A549 (cell line): ENCODE data around the gene OPRL1.

ENCODE experiments used
- CEBPB ChIP-seq, 2 experiments: fragments of >200 bp in 1 of 2; sonication (Bioruptor Twin) in 1 of 2; formaldehyde crosslinking in 1 of 2; IDR thresholded peaks; 2 replicates each; pipeline ENCODE4 v1.6.1; 2012 to 2016
- CTCF ChIP-seq: fragments of >200 bp; sonication (Bioruptor Twin); formaldehyde crosslinking; IDR thresholded peaks from 3 replicates; pipeline ENCODE4 v1.5.1; 2016
- EP300 ChIP-seq, 2 experiments: fragments of >200 bp; sonication (Bioruptor Twin); formaldehyde crosslinking; IDR thresholded peaks; 2 replicates in 1 of 2; 3 replicates in 1 of 2; pipeline ENCODE4 v1.6.1; 2016 to 2017
- MAZ ChIP-seq: fragments of 150-350 bp; IDR thresholded peaks from 2 replicates; pipeline ENCODE4 v1.6.1; 2014; ENCODE audit warnings: antibody characterized with exemption, low read depth, low read length, borderline replicate concordance
- PHF8 ChIP-seq: fragments of 200-600 bp; sonication (generic); IDR thresholded peaks from 2 replicates; pipeline ENCODE4 v1.6.1; 2016; ENCODE audit warnings: low read depth, mild to moderate bottlenecking, antibody characterized with exemption, moderate library complexity, borderline replicate concordance
- POLR2A ChIP-seq: IDR thresholded peaks from 2 replicates; pipeline ENCODE4 v1.6.1; 2012; ENCODE audit warnings: mild to moderate bottlenecking, low read length
- RFX5 ChIP-seq: fragments of 450-650 bp; IDR thresholded peaks from 2 replicates; pipeline ENCODE4 v1.7.1; 2014; ENCODE audit warnings: antibody characterized with exemption, mild to moderate bottlenecking, moderate library complexity
- SMC3 ChIP-seq: fragments of >200 bp; sonication (Bioruptor Twin); formaldehyde crosslinking; IDR thresholded peaks from 3 replicates; pipeline ENCODE4 v1.6.1; 2018; ENCODE audit warnings: inconsistent platforms
- TF ChIP-seq, protein P1 (sequence below): fragments of 200-600 bp; sonication (generic); IDR thresholded peaks from 2 replicates; pipeline ENCODE4 v1.6.1; 2016; ENCODE audit warnings: antibody characterized with exemption, mild to moderate bottlenecking, moderate library complexity

DNA sequence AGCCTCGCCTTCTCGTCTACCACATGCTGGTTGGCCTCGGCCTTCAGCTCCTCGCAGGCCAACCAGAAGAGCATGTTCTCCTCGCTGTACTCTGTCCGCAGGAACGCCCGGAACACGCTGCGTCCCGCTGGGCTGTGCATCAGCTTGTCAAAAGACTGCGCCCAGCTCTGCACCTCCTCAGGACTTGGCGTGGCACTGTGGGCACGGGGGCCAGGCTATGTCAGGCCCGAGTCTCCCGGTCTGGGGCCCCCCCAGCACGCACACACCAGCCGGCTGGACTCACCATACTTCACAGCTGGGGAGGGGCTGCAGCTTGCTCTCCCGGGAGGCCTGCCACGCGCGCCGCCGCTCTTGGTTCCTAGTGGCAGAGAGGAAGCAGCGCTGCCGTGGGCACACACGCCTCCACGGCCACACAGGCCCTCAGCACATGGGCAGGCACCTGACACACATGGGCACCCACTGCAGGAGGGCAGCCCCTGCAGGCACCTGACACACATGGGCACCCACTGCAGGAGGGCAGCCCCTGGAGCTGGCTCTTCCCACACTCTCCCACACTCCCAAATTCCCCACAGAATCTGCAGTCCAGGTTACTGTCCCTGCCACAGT, 5.6 kb upstream of the OPRL1 start:
- TF ChIP-seq PHF8, result no peak
- TF ChIP-seq SMC3, result no peak
- TF ChIP-seq EP300 (IDR thresholded peaks at IDR 0.05), result no peak
- TF ChIP-seq RFX5, result no peak
- no peak for TF ChIP-seq POLR2A
- TF ChIP-seq CTCF, result no peak
- no peak for TF ChIP-seq CEBPB (IDR thresholded peaks at IDR 0.05)
- no peak for TF ChIP-seq MAZ
- TF ChIP-seq, protein P1, sequence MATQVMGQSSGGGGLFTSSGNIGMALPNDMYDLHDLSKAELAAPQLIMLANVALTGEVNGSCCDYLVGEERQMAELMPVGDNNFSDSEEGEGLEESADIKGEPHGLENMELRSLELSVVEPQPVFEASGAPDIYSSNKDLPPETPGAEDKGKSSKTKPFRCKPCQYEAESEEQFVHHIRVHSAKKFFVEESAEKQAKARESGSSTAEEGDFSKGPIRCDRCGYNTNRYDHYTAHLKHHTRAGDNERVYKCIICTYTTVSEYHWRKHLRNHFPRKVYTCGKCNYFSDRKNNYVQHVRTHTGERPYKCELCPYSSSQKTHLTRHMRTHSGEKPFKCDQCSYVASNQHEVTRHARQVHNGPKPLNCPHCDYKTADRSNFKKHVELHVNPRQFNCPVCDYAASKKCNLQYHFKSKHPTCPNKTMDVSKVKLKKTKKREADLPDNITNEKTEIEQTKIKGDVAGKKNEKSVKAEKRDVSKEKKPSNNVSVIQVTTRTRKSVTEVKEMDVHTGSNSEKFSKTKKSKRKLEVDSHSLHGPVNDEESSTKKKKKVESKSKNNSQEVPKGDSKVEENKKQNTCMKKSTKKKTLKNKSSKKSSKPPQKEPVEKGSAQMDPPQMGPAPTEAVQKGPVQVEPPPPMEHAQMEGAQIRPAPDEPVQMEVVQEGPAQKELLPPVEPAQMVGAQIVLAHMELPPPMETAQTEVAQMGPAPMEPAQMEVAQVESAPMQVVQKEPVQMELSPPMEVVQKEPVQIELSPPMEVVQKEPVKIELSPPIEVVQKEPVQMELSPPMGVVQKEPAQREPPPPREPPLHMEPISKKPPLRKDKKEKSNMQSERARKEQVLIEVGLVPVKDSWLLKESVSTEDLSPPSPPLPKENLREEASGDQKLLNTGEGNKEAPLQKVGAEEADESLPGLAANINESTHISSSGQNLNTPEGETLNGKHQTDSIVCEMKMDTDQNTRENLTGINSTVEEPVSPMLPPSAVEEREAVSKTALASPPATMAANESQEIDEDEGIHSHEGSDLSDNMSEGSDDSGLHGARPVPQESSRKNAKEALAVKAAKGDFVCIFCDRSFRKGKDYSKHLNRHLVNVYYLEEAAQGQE, result no peak
